Neural cell (in vitro differentiated cells): ENCODE results near the gene RAB1A. TPM values are rescaled to one million over a fixed set of nuclear protein-coding genes. Genes with fewer than 3 reads are reported as not detected.

Experiments used
- H2AFZ ChIP-seq: fragments of 200-600, 300-800 bp; sonication (generic), shearing (Covaris generic); 2 replicates; pipeline ENCODE4 v1.6.0; 2014; ENCODE audit warnings: low read depth, mild to moderate bottlenecking, antibody characterized with exemption, low read length, moderate library complexity
- H3F3A ChIP-seq: fragments of 200-600 bp; shearing (Covaris generic); 2 replicates; pipeline ENCODE4 v1.6.1; 2016; ENCODE audit warnings: mild to moderate bottlenecking, moderate library complexity, mixed read lengths, antibody characterized with exemption, low read length; ENCODE audit not compliant: insufficient read depth, poor library complexity, severe bottlenecking
- H3K27ac ChIP-seq: fragments of 200-600, 300-800 bp; sonication (generic), shearing (Covaris generic); 2 replicates; pipeline ENCODE4 v1.5.1; 2014; ENCODE audit warnings: mild to moderate bottlenecking, low read length, moderate library complexity
- H3K27me3 ChIP-seq: fragments of 300-800, 200-600 bp; sonication (generic), shearing (Covaris generic); 2 replicates; pipeline ENCODE4 v1.6.0; 2014; ENCODE audit warnings: mild to moderate bottlenecking, low read depth, low read length, moderate library complexity; ENCODE audit not compliant: insufficient read depth
- H3K36me3 ChIP-seq: fragments of 300-800, 200-600 bp; sonication (generic), shearing (Covaris generic); 2 replicates; pipeline ENCODE4 v1.5.1; 2014; ENCODE audit warnings: mild to moderate bottlenecking, antibody characterized with exemption, low read length, moderate library complexity; ENCODE audit not compliant: insufficient read depth
- H3K4me2 ChIP-seq: fragments of 300-800, 200-600 bp; sonication (generic), shearing (Covaris generic); 2 replicates; pipeline ENCODE4 v1.6.0; 2014; ENCODE audit warnings: mild to moderate bottlenecking, low read length
- H3K4me3 ChIP-seq: fragments of 300-800, 200-600 bp; sonication (generic), shearing (Covaris generic); 2 replicates; pipeline ENCODE4 v1.5.1; 2014; ENCODE audit warnings: mild to moderate bottlenecking, low read length, moderate library complexity
- H3K79me2 ChIP-seq: fragments of 200-600 bp; shearing (Covaris generic); replicated peaks from 2 replicates; pipeline ENCODE4 v1.6.0; 2014; ENCODE audit warnings: mild to moderate bottlenecking, low read length, moderate library complexity; ENCODE audit not compliant: insufficient read depth
- H3K9ac ChIP-seq: fragments of 300-800, 200-600 bp; sonication (generic), shearing (Covaris generic); 2 replicates; pipeline ENCODE4 v1.6.1; 2016; ENCODE audit warnings: mild to moderate bottlenecking, low read length, mixed read lengths
- H3K9me2 ChIP-seq: fragments of 200-600 bp; shearing (Covaris generic); 2 replicates; pipeline ENCODE4 v1.6.1; 2016; ENCODE audit warnings: mild to moderate bottlenecking, low read length, mixed read lengths; ENCODE audit not compliant: insufficient read depth
- H3K9me3 ChIP-seq: fragments of 200-600, 300-800 bp; sonication (generic), shearing (Covaris generic); 2 replicates; pipeline ENCODE4 v1.6.1; 2016; ENCODE audit warnings: mild to moderate bottlenecking, mixed run types, low read length, moderate library complexity, mixed read lengths
- H4K20me1 ChIP-seq: fragments of 200-600 bp; shearing (Covaris generic); 2 replicates; pipeline ENCODE4 v1.6.1; 2016; ENCODE audit warnings: mild to moderate bottlenecking, mixed run types; ENCODE audit not compliant: insufficient read depth
- EP300 ChIP-seq: fragments of 450-650 bp; conservative IDR thresholded peaks from 2 replicates; pipeline ENCODE4 v1.6.1; 2014; ENCODE audit warnings: antibody characterized with exemption, mild to moderate bottlenecking, moderate library complexity; ENCODE audit not compliant: poor library complexity, severe bottlenecking
- EZH2 ChIP-seq: fragments of 200-600, 300-800 bp; shearing (Covaris generic), sonication (generic); IDR thresholded peaks from 2 replicates; pipeline ENCODE4 v1.6.1; 2014; ENCODE audit warnings: antibody characterized with exemption, low read length, borderline replicate concordance, mild to moderate bottlenecking; ENCODE audit not compliant: insufficient read depth, poor library complexity, severe bottlenecking
- MXI1 ChIP-seq: fragments of 450-650 bp; conservative IDR thresholded peaks from 2 replicates; pipeline ENCODE4 v1.6.1; 2014; ENCODE audit warnings: antibody characterized with exemption, mild to moderate bottlenecking; ENCODE audit not compliant: poor library complexity, severe bottlenecking
- POLR2AphosphoS5 ChIP-seq: IDR thresholded peaks from 2 replicates; pipeline ENCODE4 v1.6.1; 2012
- RAD21 ChIP-seq: fragments of 450-650 bp; conservative IDR thresholded peaks from 2 replicates; pipeline ENCODE4 v1.6.1; 2014; ENCODE audit warnings: antibody characterized with exemption, mild to moderate bottlenecking, moderate library complexity
- SMC3 ChIP-seq: fragments of 450-650 bp; conservative IDR thresholded peaks from 2 replicates; pipeline ENCODE4 v1.6.1; 2014; ENCODE audit warnings: antibody characterized with exemption, mild to moderate bottlenecking, moderate library complexity; ENCODE audit not compliant: poor library complexity
- TAF1 ChIP-seq: IDR thresholded peaks from 2 replicates; pipeline ENCODE4 v1.6.1; 2012; ENCODE audit warnings: low read depth
- polyA plus RNA-seq: library from polyadenylated mRNA; depleted of rRNA; stranded (reverse); fragments of >200 nt; gene quantifications from 2 replicates; pipeline ENCODE4 v1.2.3, GENCODE V29; 2014
- small RNA-seq, 3 experiments: library from RNA; depleted of rRNA; stranded (forward); fragments of <200 nt; gene quantifications; one replicate each; pipeline ENCODE3, GENCODE V24; 2012
- TF ChIP-seq, protein P1 (sequence below): fragments of 450-650 bp; IDR thresholded peaks from 2 replicates; pipeline ENCODE4 v1.5.1; 2014; ENCODE audit warnings: antibody characterized with exemption, mild to moderate bottlenecking, moderate library complexity; ENCODE audit not compliant: poor library complexity, severe bottlenecking
- TF ChIP-seq, protein P2 (sequence below): IDR thresholded peaks from 2 replicates; pipeline ENCODE4 v1.6.1; 2012; ENCODE audit warnings: borderline replicate concordance

The RAB1A gene
- polyA plus RNA-seq, 1 donor from 2014 or later: 240 TPM

DNA sequence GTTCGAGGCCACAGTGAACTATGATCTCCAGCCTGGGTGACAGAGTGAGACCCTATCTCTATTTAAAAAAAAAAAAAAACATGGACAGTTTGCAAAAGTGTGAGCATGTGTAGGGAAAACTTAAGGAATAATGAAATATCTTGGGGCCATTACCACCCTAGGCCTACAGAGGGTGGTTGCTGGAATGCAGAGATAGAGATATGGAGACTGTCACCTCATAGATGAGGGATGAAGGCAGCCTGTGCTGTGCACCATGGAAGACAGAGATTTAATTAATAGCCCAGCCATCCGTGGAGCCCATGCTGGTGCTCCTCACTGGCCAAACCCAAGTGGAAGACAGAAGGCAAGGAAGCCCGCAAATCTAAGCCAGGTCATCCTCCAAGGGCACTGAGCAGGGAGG lies 90.3 kb downstream of the RAB1A start:
- Histone ChIP-seq H3K9me2 (no peaks in the 10 kb centered on the region), H3K27ac (no peak overlapping the region), H3F3A (no peaks in the 10 kb centered on the region), H3K9ac (no peak overlapping the region), H3K4me3 (no peak overlapping the region), H3K27me3 (no peaks in the 10 kb centered on the region), H4K20me1 (no peaks in the 10 kb centered on the region), H3K4me2 (no peak overlapping the region), H3K36me3 (no peaks in the 10 kb centered on the region), H3K79me2 (no peaks in the 10 kb centered on the region), H3K9me3 (no peaks in the 10 kb centered on the region), H2AFZ (no peak overlapping the region)
- TF ChIP-seq RAD21: no peak
- TF ChIP-seq EP300: no peak
- TF ChIP-seq POLR2AphosphoS5: no peak
- TF ChIP-seq, protein P1, sequence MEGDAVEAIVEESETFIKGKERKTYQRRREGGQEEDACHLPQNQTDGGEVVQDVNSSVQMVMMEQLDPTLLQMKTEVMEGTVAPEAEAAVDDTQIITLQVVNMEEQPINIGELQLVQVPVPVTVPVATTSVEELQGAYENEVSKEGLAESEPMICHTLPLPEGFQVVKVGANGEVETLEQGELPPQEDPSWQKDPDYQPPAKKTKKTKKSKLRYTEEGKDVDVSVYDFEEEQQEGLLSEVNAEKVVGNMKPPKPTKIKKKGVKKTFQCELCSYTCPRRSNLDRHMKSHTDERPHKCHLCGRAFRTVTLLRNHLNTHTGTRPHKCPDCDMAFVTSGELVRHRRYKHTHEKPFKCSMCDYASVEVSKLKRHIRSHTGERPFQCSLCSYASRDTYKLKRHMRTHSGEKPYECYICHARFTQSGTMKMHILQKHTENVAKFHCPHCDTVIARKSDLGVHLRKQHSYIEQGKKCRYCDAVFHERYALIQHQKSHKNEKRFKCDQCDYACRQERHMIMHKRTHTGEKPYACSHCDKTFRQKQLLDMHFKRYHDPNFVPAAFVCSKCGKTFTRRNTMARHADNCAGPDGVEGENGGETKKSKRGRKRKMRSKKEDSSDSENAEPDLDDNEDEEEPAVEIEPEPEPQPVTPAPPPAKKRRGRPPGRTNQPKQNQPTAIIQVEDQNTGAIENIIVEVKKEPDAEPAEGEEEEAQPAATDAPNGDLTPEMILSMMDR: no peak
- TF ChIP-seq MXI1: no peak
- TF ChIP-seq TAF1: no peak
- TF ChIP-seq EZH2: no peak

GRCh38 chr2:65037178-65037577 lies 92.7 kb downstream of the RAB1A start:
- no peaks in the 10 kb centered on the region for H3K36me3 ChIP-seq

More at GRCh38 chr2:65037178-65037577, 92.7 kb downstream of the RAB1A start:
- Histone ChIP-seq H3K4me2 (no peak overlapping the region), H3K4me3 (no peak overlapping the region), H3K9me2 (no peaks in the 10 kb centered on the region), H3K27me3 (no peaks in the 10 kb centered on the region), H3K27ac (no peak overlapping the region), H4K20me1 (no peaks in the 10 kb centered on the region), H3K9me3 (no peaks in the 10 kb centered on the region), H3K9ac (no peak overlapping the region), H3F3A (no peaks in the 10 kb centered on the region), H2AFZ (no peak overlapping the region), H3K79me2 (no peaks in the 10 kb centered on the region)
- TF ChIP-seq EZH2 (no peak), EP300 (no peak), RAD21 (no peak), TAF1 (no peak), MXI1 (no peak), SMC3 (no peak), POLR2AphosphoS5 (no peak)
- TF ChIP-seq, protein P2, sequence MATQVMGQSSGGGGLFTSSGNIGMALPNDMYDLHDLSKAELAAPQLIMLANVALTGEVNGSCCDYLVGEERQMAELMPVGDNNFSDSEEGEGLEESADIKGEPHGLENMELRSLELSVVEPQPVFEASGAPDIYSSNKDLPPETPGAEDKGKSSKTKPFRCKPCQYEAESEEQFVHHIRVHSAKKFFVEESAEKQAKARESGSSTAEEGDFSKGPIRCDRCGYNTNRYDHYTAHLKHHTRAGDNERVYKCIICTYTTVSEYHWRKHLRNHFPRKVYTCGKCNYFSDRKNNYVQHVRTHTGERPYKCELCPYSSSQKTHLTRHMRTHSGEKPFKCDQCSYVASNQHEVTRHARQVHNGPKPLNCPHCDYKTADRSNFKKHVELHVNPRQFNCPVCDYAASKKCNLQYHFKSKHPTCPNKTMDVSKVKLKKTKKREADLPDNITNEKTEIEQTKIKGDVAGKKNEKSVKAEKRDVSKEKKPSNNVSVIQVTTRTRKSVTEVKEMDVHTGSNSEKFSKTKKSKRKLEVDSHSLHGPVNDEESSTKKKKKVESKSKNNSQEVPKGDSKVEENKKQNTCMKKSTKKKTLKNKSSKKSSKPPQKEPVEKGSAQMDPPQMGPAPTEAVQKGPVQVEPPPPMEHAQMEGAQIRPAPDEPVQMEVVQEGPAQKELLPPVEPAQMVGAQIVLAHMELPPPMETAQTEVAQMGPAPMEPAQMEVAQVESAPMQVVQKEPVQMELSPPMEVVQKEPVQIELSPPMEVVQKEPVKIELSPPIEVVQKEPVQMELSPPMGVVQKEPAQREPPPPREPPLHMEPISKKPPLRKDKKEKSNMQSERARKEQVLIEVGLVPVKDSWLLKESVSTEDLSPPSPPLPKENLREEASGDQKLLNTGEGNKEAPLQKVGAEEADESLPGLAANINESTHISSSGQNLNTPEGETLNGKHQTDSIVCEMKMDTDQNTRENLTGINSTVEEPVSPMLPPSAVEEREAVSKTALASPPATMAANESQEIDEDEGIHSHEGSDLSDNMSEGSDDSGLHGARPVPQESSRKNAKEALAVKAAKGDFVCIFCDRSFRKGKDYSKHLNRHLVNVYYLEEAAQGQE: no peak
- TF ChIP-seq, protein P1: no peak

Small RNA genes lying within 50 kb of the gene (small RNA-seq; reads per million reads assigned to genes)
- gene RF00090: 0 reads per million in 3 experiments

Other genes with a start within 250 kb of the RAB1A start
- 33.8 and 38.0 TPM in 2 replicates for gene SLC1A4, start 140.7 kb downstream of the RAB1A start, polyA plus RNA-seq
- gene CEP68, start 73.7 kb downstream of the RAB1A start, polyA plus RNA-seq: 34.7 and 38.8 TPM in 2 replicates
- 100 and 118 TPM in 2 replicates for gene ACTR2, start 97.7 kb upstream of the RAB1A start, polyA plus RNA-seq